Gastroesophageal sphincter (tissue), 3 donors: ENCODE data around the gene UBE2C.

ENCODE experiments used
- EP300 ChIP-seq: sonication (generic); formaldehyde crosslinking; IDR thresholded peaks from one replicate; pipeline ENCODE4 v1.6.1; 2017; ENCODE audit warnings: antibody characterized with exemption, mild to moderate bottlenecking
- POLR2A ChIP-seq, 2 donors: fragments of 450-650 bp; IDR thresholded peaks; one replicate each; pipeline ENCODE4 v1.6.1; 2017; ENCODE audit warnings: antibody characterized with exemption in 2 of 2, mild to moderate bottlenecking in 2 of 2, moderate library complexity in 1 of 2
- POLR2AphosphoS5 ChIP-seq: sonication (generic); formaldehyde crosslinking; IDR thresholded peaks from one replicate; pipeline ENCODE4 v1.6.1; 2017; ENCODE audit warnings: antibody characterized with exemption
- TF ChIP-seq, protein P1 (sequence below), 4 experiments: fragments of 200-600 bp in 2 of 4; fragments of 450-650 bp in 2 of 4; sonication (generic) in 1 of 4; IDR thresholded peaks; one replicate each; pipeline ENCODE4 v1.5.1; 2017 to 2019; ENCODE audit warnings: antibody characterized with exemption in 4 of 4, mild to moderate bottlenecking in 2 of 4, moderate library complexity in 2 of 4

DNA sequence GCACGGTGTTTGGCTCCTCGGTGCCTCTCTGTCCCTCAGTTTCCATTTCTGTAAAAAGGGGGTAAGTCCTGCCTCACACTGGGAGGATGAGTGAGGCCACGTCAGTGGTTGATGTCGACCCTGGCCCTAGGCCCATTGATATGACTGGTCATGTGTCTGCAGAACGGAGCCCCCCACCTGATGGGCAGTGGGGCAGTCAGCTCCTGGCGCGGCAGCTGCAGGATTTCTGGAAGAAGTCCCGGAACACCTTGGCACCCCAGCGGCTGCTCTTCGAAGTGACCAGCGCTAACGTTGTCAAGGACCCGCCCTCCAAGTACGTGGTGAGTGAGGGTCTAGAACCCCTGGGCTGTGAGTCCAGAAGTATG, 22.3 kb downstream of the UBE2C start:
- TF ChIP-seq, protein P1, sequence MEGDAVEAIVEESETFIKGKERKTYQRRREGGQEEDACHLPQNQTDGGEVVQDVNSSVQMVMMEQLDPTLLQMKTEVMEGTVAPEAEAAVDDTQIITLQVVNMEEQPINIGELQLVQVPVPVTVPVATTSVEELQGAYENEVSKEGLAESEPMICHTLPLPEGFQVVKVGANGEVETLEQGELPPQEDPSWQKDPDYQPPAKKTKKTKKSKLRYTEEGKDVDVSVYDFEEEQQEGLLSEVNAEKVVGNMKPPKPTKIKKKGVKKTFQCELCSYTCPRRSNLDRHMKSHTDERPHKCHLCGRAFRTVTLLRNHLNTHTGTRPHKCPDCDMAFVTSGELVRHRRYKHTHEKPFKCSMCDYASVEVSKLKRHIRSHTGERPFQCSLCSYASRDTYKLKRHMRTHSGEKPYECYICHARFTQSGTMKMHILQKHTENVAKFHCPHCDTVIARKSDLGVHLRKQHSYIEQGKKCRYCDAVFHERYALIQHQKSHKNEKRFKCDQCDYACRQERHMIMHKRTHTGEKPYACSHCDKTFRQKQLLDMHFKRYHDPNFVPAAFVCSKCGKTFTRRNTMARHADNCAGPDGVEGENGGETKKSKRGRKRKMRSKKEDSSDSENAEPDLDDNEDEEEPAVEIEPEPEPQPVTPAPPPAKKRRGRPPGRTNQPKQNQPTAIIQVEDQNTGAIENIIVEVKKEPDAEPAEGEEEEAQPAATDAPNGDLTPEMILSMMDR (IDR thresholded peaks at IDR 0.05) = no peak
- TF ChIP-seq EP300 (no peak), POLR2A (IDR thresholded peaks at IDR 0.05) (no peak), POLR2AphosphoS5 (no peak)
